ENCODE results near the gene TRERF1.

The TRERF1 gene

GRCh38 chr6:42423244-42423643 is 28.5 kb downstream of the TRERF1 start:
- DNase-seq (ENCODE audit: low read depth): no peak

GRCh38 chr6:42420741-42421140 is 31.0 kb downstream of the TRERF1 start:
- no peak for DNase-seq (ENCODE audit: low read depth)

GRCh38 chr6:42419490-42420280 is 32.0 kb downstream of the TRERF1 start:
- no peak for DNase-seq (ENCODE audit: low read depth)

- no peak for DNase-seq (ENCODE audit: low read depth)
Measured at GRCh38 chr6:42418724-42419123, 33.0 kb downstream of the TRERF1 start.

GRCh38 chr6:42417641-42418112 is 34.0 kb downstream of the TRERF1 start:
- DNase-seq (ENCODE audit: low read depth): peak; percentile 19

- no peak for DNase-seq (ENCODE audit: low read depth)
Measured at GRCh38 chr6:42411406-42411805, 40.3 kb downstream of the TRERF1 start.

GRCh38 chr6:42410861-42411260 is 40.9 kb downstream of the TRERF1 start:
- no peak for DNase-seq (ENCODE audit: low read depth)

GRCh38 chr6:42409581-42409980 is 42.1 kb downstream of the TRERF1 start:
- no peak for DNase-seq (ENCODE audit: low read depth)

- no peak for DNase-seq (ENCODE audit: low read depth)
Measured at GRCh38 chr6:42407379-42407778, 44.3 kb downstream of the TRERF1 start.

GRCh38 chr6:42406306-42407280 is 45.1 kb downstream of the TRERF1 start:
- no peak for DNase-seq (ENCODE audit: low read depth)

- no peak for DNase-seq (ENCODE audit: low read depth)
Measured at GRCh38 chr6:42405021-42405420, 46.7 kb downstream of the TRERF1 start.

- no peak for DNase-seq (ENCODE audit: low read depth)
Measured at GRCh38 chr6:42404484-42404883, 47.2 kb downstream of the TRERF1 start.

- no peak for DNase-seq (ENCODE audit: low read depth)
Measured at GRCh38 chr6:42403831-42404230, 47.9 kb downstream of the TRERF1 start.

GRCh38 chr6:42403421-42403820 is 48.3 kb downstream of the TRERF1 start:
- no peak for DNase-seq (ENCODE audit: low read depth)

- DNase-seq (ENCODE audit: low read depth): no peak
Measured at GRCh38 chr6:42402184-42402583, 49.5 kb downstream of the TRERF1 start.

- DNase-seq (ENCODE audit: low read depth): no peak
Measured at GRCh38 chr6:42401613-42401951, 50.1 kb downstream of the TRERF1 start.

GRCh38 chr6:42400886-42401612 is 50.7 kb downstream of the TRERF1 start:
- DNase-seq (ENCODE audit: low read depth): no peak

- no peak for DNase-seq (ENCODE audit: low read depth)
Measured at GRCh38 chr6:42400061-42400760, 51.5 kb downstream of the TRERF1 start.

GRCh38 chr6:42396720-42397119 is 55.0 kb downstream of the TRERF1 start:
- DNase-seq (ENCODE audit: low read depth): no peak

- DNase-seq (ENCODE audit: low read depth): no peak
Measured at GRCh38 chr6:42394881-42395620, 56.7 kb downstream of the TRERF1 start.

- no peak for DNase-seq (ENCODE audit: low read depth)
Measured at GRCh38 chr6:42394151-42394550, 57.6 kb downstream of the TRERF1 start.

Data from activated T-helper 1 cell treated with Interleukin-2 at 50 U/mL for 16 hours (primary cell).